HL-60/S4 (cell line): ENCODE data around the gene DDB1.

ENCODE experiments used
- in situ Hi-C: fragments of 300-500 bp; cut with MboI; formaldehyde crosslinking; loops from 2 replicates; pipeline ENCODE4 v1.14.3; 2022; ENCODE audit warnings: low sequenced_read_pairs

The DDB1 gene

DNA sequence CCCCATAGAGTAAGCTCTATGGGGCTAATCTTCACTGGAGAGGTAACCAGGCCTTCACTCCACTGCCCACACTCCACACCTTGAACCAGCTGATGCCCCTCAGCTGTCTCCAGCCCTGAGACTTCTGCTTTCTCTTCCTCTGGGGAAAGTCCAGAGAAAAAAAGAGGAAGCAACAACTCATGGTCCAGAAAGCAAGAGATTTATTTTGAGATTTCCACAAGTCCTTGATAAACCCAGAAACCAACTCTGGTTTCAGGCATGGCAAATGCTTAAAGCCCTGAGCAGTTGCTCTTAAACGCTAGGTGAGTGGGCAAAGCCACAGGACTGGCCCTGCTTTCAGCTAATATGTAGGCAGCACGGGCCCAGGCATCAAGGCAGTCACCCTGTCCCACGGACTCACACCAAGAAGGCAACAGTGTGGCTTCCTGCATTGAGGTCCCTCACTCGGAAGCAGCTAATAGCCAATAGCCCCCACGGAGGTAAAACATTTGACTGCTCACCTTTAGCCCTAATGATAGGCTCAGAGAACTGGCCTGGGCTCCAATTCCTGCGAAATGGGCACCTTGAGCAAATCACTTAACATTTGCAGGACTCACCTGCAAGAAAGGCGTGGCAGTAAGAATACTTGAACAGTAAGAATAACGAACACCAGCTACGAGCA lies 24.5 kb upstream of the DDB1 start:
- in situ Hi-C loops: no loop called here

- in situ Hi-C loops: no loop called here
Measured at GRCh38 chr11:61356706-61357105, 23.8 kb upstream of the DDB1 start.

GRCh38 chr11:61354208-61354607 lies 21.3 kb upstream of the DDB1 start:
- in situ Hi-C loops: no loop called here

GRCh38 chr11:61353131-61354067 lies 20.5 kb upstream of the DDB1 start:
- in situ Hi-C loops: no loop called here

DNA sequence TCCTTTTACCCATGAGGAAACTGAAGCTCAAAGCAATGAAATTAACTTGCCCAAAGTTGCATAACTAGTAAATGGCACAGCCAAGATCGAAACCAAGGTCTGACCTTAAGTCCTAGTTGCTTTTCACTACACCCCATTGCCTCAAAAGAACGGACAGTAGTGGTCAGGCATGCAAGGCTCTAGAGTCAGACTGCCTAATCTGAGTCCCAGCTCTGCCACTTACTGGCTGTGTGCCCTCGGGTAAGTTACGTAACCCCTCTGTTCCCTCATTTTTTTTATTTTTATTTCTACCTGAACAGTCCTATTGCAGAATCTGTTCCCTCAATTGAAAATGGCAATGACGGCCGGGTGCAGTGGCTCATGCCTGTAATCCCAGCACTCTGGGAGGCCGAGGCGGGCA lies 19.1 kb upstream of the DDB1 start:
- in situ Hi-C loops: no loop called here

- in situ Hi-C loops: no loop called here
Measured at GRCh38 chr11:61350803-61351202, 17.9 kb upstream of the DDB1 start.

DNA sequence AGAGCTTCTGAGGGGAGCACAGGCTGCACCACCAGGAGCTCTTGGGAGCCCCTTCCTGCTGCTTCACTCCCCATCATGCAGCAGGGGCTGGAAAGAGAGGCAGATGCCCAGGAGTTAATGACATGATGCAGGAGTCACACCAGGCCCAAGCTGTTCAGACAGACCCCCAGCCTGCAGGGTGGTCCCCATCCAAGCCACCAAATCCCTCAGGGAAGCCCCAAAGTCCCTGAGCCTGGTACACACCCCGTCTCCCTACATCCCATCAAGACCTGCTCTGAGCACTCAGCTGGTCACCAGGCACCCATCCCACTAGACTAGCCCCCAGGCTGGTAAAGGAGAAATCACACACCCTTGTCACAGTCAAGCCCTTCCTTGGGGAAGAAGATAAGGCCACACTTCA lies 17.4 kb upstream of the DDB1 start:
- in situ Hi-C loops: no loop called here

DNA sequence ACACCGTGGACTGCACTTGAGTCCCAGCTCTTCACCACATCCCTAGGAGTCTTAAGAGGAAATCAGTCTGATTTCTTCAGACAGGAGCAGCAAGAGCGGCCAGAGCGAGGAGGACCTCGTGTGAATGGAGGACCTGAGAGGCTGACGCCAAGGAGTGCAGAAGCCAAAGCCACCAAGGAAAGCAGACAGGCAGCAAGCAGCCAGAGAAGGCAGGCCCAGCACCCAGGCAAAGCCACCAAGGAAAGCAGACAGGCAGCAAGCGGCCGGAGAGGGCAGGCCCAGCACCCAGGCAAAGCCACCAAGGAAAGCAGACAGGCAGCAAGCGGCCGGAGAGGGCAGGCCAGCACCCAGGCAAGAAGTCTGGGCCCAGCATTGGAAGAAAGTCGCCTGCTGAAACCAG lies 17.0 kb upstream of the DDB1 start:
- in situ Hi-C loops: no loop called here

DNA sequence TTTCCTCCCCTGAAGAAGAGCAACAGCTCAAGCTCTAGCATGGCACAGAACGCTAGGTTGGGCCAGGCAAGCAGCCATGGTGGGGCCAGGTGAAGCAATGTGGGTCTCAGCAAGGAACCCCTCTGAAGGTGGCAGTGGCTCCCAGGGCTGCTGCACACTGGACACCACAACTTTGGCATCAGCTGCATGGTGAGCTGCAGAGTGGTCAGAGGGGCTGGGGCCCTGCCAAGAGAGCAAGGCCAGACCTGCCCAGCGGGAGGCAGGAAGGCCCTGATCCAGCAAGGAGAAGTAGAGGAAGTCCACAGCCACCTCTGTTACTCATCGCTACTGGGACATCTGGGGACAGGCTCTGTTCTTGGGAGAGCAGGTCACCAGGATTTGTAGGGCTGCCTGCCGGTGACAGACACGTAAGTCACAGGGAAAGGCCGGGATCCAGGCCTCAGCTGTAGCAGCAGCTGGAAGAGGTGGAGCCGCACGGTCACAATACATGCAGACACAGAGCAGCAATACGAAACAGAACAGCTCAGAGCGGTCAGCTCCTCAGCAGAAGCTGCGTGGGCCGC lies 16.4 kb upstream of the DDB1 start:
- in situ Hi-C loops: no loop called here

GRCh38 chr11:61347916-61348461 lies 15.1 kb upstream of the DDB1 start:
- in situ Hi-C loops: no loop called here

DNA sequence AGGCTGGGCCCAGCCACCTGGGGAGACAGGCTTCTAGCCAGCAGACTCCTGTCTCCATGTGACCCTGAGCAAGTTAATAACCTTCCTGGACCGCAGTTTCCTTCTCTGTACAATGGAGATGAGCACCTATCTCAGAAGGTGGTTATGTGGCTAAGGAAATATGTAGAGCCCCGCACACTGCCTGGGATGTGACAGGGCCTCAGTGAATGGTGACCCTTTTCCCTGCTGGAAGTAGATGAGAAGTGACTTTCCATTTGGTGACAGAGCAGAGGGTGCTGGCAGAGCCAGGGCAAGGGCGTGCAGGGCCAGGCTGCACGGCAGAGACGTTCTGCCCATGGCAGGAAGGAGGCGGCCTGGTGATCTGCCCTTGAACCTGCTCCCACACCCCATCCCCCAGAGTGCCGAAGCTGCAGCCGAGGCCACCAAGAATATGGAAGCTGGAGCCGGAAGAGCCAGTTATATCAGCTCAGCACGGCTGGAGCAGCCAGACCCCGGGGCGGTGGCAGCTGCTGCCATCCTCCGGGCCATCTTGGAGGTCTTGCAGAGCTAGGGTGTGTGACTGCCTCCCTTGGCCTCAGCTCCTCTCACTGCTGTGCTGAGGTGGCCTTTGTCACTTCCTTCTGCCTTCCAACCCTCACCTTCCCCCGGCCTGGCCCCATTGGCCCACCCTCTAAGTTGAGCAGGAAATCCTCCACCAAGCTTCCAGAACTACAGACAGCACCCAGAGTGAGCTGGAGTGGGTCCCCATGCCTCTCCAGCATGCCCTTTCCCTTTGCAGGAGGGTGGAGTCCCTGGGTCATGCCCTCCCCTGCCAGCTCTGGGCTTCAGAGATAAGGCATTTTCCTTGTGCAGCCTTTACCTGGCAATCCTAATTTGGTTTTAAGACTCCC lies 13.3 kb upstream of the DDB1 start:
- in situ Hi-C loops: no loop called here

- in situ Hi-C loops: no loop called here
Measured at GRCh38 chr11:61345170-61345610, 12.3 kb upstream of the DDB1 start.

- in situ Hi-C loops: no loop called here
Measured at GRCh38 chr11:61343792-61344745, 11.2 kb upstream of the DDB1 start.

GRCh38 chr11:61342207-61342803 lies 9.4 kb upstream of the DDB1 start:
- in situ Hi-C loops: no loop called here

GRCh38 chr11:61341706-61342105 lies 8.8 kb upstream of the DDB1 start:
- in situ Hi-C loops: no loop called here

GRCh38 chr11:61340979-61341378 lies 8.1 kb upstream of the DDB1 start:
- in situ Hi-C loops: no loop called here

- in situ Hi-C loops: loop anchor here (10.0 kb wide), 1 partner anchor 45 kb away; no protein-coding TSS in a partner anchor
Measured at GRCh38 chr11:61339490-61339878, 6.6 kb upstream of the DDB1 start.

DNA sequence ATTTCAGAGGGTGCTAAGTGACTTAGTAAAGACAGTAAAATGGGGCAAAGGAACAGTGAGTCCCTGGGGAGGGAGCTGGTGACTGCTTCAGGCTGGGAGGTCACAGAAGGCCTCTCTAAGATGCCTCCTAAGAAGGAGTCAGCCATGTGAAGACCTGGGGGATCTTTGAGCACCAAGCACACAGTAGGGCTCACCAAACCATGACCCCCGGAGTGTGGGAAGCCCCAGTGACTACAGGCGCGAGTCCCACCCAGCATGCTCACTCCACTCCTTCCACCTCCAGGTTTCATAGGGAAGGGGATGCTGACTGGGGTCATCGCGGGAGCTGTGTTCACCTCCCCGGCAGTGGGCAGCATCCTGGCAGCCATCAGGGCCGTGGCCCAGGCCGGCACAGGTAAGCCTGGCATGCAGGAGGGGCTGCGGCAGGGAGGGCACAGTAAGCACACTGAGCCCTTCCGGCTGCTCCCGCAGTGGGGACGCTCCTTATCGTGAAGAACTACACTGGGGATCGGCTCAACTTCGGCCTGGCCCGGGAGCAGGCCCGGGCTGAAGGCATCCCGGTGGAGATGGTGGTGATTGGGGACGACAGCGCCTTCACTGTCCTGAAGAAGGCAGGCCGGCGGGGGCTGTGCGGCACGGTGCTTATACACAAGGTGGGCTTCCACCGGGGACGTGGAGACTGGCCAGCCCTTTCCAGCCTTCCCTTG lies 6.0 kb upstream of the DDB1 start:
- in situ Hi-C loops: loop anchor here (10.0 kb wide), 1 partner anchor 46 kb away; no protein-coding TSS in a partner anchor
